ENCODE measurements around the gene S1PR2. TPM values are rescaled to one million over a fixed set of nuclear protein-coding genes. Genes with fewer than 3 reads are reported as not detected.

S1PR2 gene
- total RNA-seq, 2 donors from 2014 or later = 8.3 to 15.6 TPM

DNA sequence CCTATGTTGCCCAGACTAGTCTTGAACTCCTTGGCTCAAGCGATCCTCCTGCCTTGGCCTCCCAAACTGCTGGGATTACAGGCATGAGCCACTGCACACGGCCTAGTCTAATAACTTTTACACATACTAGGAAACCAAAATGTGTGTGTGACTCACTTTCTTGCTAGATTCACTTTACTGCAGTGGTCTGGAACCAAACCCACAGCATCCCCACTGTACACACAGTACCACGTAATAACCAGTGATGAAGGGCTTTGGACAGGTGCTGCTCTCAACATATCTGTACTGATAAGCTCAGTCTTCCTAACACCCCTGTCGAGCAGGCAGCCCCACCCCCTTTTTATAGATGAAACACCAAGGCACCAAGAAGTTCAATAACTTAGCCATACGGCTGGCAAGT, 41.5 kb downstream of the S1PR2 start:
- Histone ChIP-seq H3K27ac (no peak overlapping the region), H3K4me1 (ENCODE audit: control insufficient read depth in 1 of 2, low read depth in 2 of 2) (peaks cover 3 to 22% of the 10 kb centered on the region in 2 donors), H3K4me3 (no peak overlapping the region), H3K9me3 (no peaks in the 10 kb centered on the region), H3K36me3 (no peaks in the 10 kb centered on the region), H3K27me3 (replicated peaks; ENCODE audit: insufficient read depth) (no peaks in the 10 kb centered on the region)
- ATAC-seq (ENCODE audit: insufficient number of reproducible peaks, low FRiP score, low read depth) (no peak), DNase-seq (ENCODE audit: low spot score) (no peak)
- TF ChIP-seq, protein P1, sequence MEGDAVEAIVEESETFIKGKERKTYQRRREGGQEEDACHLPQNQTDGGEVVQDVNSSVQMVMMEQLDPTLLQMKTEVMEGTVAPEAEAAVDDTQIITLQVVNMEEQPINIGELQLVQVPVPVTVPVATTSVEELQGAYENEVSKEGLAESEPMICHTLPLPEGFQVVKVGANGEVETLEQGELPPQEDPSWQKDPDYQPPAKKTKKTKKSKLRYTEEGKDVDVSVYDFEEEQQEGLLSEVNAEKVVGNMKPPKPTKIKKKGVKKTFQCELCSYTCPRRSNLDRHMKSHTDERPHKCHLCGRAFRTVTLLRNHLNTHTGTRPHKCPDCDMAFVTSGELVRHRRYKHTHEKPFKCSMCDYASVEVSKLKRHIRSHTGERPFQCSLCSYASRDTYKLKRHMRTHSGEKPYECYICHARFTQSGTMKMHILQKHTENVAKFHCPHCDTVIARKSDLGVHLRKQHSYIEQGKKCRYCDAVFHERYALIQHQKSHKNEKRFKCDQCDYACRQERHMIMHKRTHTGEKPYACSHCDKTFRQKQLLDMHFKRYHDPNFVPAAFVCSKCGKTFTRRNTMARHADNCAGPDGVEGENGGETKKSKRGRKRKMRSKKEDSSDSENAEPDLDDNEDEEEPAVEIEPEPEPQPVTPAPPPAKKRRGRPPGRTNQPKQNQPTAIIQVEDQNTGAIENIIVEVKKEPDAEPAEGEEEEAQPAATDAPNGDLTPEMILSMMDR (IDR thresholded peaks at IDR 0.05) = no peak

DNA sequence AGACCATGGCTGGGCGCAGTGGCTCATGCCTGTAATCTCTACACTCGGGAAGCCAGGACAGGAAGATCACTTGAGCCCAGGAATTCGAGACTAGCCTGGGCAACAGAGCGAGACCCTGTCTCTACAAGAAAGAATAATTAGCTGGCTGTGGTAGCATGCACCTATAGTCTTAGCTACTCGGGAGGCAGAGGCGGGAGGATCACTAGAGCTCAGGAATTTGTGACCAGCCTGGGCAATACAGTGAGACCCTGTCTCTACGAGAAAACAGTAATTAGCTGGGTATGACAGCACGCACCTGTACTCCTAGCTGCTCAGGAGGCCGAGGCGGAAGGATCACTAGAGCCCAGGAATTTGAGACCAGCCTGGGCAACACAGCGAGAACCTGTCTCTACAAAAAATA, 43.8 kb downstream of the S1PR2 start:
- ATAC-seq (ENCODE audit: insufficient number of reproducible peaks, low FRiP score, low read depth) (no peak), DNase-seq (ENCODE audit: low spot score) (no peak)
- H3K9me3 ChIP-seq = no peaks in the 10 kb centered on the region
- TF ChIP-seq, protein P1 (IDR thresholded peaks at IDR 0.05) = no peak
- peaks cover 0 to 9% of the 10 kb centered on the region in 2 donors for H3K4me1 ChIP-seq (ENCODE audit: control insufficient read depth in 1 of 2, low read depth in 2 of 2)
- H3K27me3 ChIP-seq (replicated peaks; ENCODE audit: insufficient read depth) = no peaks in the 10 kb centered on the region
- no peaks in the 10 kb centered on the region for H3K36me3 ChIP-seq
- no peak overlapping the region for H3K4me3 ChIP-seq
- H3K27ac ChIP-seq = no peak overlapping the region

GRCh38 chr19:10184636-10185035, 46.5 kb downstream of the S1PR2 start:
- Histone ChIP-seq H3K36me3 (peaks cover 7% of the 10 kb centered on the region), H3K27me3 (replicated peaks; ENCODE audit: insufficient read depth) (no peaks in the 10 kb centered on the region), H3K27ac (no peak overlapping the region), H3K9me3 (no peaks in the 10 kb centered on the region), H3K4me3 (no peak overlapping the region), H3K4me1 (ENCODE audit: control insufficient read depth in 1 of 2, low read depth in 2 of 2) (no peaks in the 10 kb centered on the region)
- ATAC-seq (ENCODE audit: insufficient number of reproducible peaks, low FRiP score, low read depth) = no peak
- TF ChIP-seq, protein P1 (IDR thresholded peaks at IDR 0.05) = no peak
- no peak for DNase-seq (ENCODE audit: low spot score)

- H3K4me1 ChIP-seq (ENCODE audit: control insufficient read depth in 1 of 2, low read depth in 2 of 2) = no peaks in the 10 kb centered on the region
- no peaks in the 10 kb centered on the region for H3K9me3 ChIP-seq
- TF ChIP-seq, protein P1 (IDR thresholded peaks at IDR 0.05) = no peak
- no peaks in the 10 kb centered on the region for H3K27me3 ChIP-seq (replicated peaks; ENCODE audit: insufficient read depth)
- H3K4me3 ChIP-seq = no peak overlapping the region
- no peak for ATAC-seq (ENCODE audit: insufficient number of reproducible peaks, low FRiP score, low read depth)
- no peak for DNase-seq (ENCODE audit: low spot score)
- H3K36me3 ChIP-seq = peaks cover 12% of the 10 kb centered on the region
- H3K27ac ChIP-seq = no peak overlapping the region
Measured at GRCh38 chr19:10183926-10184325, 47.2 kb downstream of the S1PR2 start.

DNA sequence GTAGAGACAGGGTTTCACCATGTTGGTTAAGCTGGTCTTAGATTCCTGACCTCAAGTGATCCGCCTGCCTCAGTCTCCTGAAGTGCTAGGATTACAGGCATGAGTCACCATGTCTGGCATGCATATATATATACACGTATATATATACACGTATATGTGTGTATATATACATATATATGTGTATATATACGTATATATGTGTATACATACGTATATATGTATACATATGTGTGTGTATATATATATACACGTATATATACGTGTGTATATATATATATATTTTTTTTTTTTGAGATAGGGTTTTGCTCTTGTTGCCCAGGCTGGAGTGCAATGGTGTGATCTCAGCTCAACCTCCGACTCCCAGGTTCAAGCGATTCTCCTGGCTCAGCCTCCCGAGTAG, 48.3 kb downstream of the S1PR2 start:
- no peaks in the 10 kb centered on the region for H3K4me1 ChIP-seq (ENCODE audit: control insufficient read depth in 1 of 2, low read depth in 2 of 2)
- H3K9me3 ChIP-seq = no peaks in the 10 kb centered on the region
- H3K27ac ChIP-seq = no peak overlapping the region
- H3K4me3 ChIP-seq = no peak overlapping the region
- TF ChIP-seq, protein P1 (IDR thresholded peaks at IDR 0.05) = no peak
- DNase-seq (ENCODE audit: low spot score) (no peak), ATAC-seq (ENCODE audit: insufficient number of reproducible peaks, low FRiP score, low read depth) (no peak)
- no peaks in the 10 kb centered on the region for H3K27me3 ChIP-seq (replicated peaks; ENCODE audit: insufficient read depth)
- peaks cover 12% of the 10 kb centered on the region for H3K36me3 ChIP-seq

Data from thoracic aorta (tissue), 2 donors.